ENCODE data around the gene ZMYND19.
"Not testable (repeated sequence)": the region's sequence is repeated elsewhere in the genome, so short reads cannot be mapped to it uniquely, and the experiment has no call there.

ZMYND19 gene

GRCh38 chr9:137590469-137591383, at the start of gene ZMYND19:
ZMYND19 (minus strand) TSS chr9:137590512; CDS start chr9:137590263, 249 bp downstream.
- peak; percentile 90 for DNase-seq

GRCh38 chr9:137639303-137640051, 49.2 kb upstream of the ZMYND19 start:
- no peak for DNase-seq

- DNase-seq = no peak
Measured at GRCh38 chr9:137638680-137639079, 48.4 kb upstream of the ZMYND19 start.

- no peak for DNase-seq
Measured at GRCh38 chr9:137634016-137634415, 43.7 kb upstream of the ZMYND19 start.

- DNase-seq = no peak
Measured at GRCh38 chr9:137632230-137633161, 42.2 kb upstream of the ZMYND19 start.

GRCh38 chr9:137631345-137632229, 41.3 kb upstream of the ZMYND19 start:
- no peak for DNase-seq

- no peak for DNase-seq
Measured at GRCh38 chr9:137630679-137631078, 40.4 kb upstream of the ZMYND19 start.

GRCh38 chr9:137630126-137630525, 39.8 kb upstream of the ZMYND19 start:
- no peak for DNase-seq

GRCh38 chr9:137627406-137627805, 37.1 kb upstream of the ZMYND19 start:
- not testable (repeated sequence) for DNase-seq

- DNase-seq = no peak
Measured at GRCh38 chr9:137626464-137626863, 36.2 kb upstream of the ZMYND19 start.

- DNase-seq = not testable (repeated sequence)
Measured at GRCh38 chr9:137622211-137622610, 31.9 kb upstream of the ZMYND19 start.

GRCh38 chr9:137621131-137621757, 30.9 kb upstream of the ZMYND19 start:
- no peak for DNase-seq

- no peak for DNase-seq
Measured at GRCh38 chr9:137620581-137620980, 30.3 kb upstream of the ZMYND19 start.

- no peak for DNase-seq
Measured at GRCh38 chr9:137620048-137620405, 29.7 kb upstream of the ZMYND19 start.

GRCh38 chr9:137619240-137620047, 29.1 kb upstream of the ZMYND19 start:
- peak; percentile 35 for DNase-seq

GRCh38 chr9:137618105-137619067, 28.1 kb upstream of the ZMYND19 start, which contains the start of gene EHMT1:
EHMT1 (plus strand) TSS chr9:137619005; CDS start chr9:137619029, 24 bp downstream.
- peak; percentile 87 for DNase-seq

GRCh38 chr9:137615387-137615871, 25.1 kb upstream of the ZMYND19 start:
- DNase-seq = no peak

- no peak for DNase-seq
Measured at GRCh38 chr9:137614631-137615386, 24.5 kb upstream of the ZMYND19 start.
